Measurements from ENCODE around the gene HTATIP2.
"Not testable (repeated sequence)": the region's sequence is repeated elsewhere in the genome, so short reads cannot be mapped to it uniquely, and the experiment has no call there.

Gene HTATIP2

GRCh38 chr11:20372081-20372626 is 8.6 kb downstream of the HTATIP2 start:
- no peak for DNase-seq (ENCODE audit: low read depth in 2 of 2)

GRCh38 chr11:20373147-20373546 is 9.6 kb downstream of the HTATIP2 start:
- DNase-seq (ENCODE audit: low read depth in 2 of 2), result no peak

- DNase-seq (ENCODE audit: low read depth in 2 of 2), result no peak
Observed at GRCh38 chr11:20373568-20374209, 10.2 kb downstream of the HTATIP2 start.

- no peak for DNase-seq (ENCODE audit: low read depth in 2 of 2)
Observed at GRCh38 chr11:20374741-20375300, 11.3 kb downstream of the HTATIP2 start.

GRCh38 chr11:20376162-20376730 is 12.7 kb downstream of the HTATIP2 start:
- no peak for DNase-seq (ENCODE audit: low read depth in 2 of 2)

- not testable (repeated sequence) for DNase-seq (ENCODE audit: low read depth in 2 of 2)
Observed at GRCh38 chr11:20385996-20386395, 22.5 kb downstream of the HTATIP2 start.

- DNase-seq (ENCODE audit: low read depth in 2 of 2), result peak; percentile 96 to 97
Observed at GRCh38 chr11:20387261-20388095, 24.0 kb downstream of the HTATIP2 start, which contains the start of gene PRMT3. PRMT3 (plus strand) TSS chr11:20387716; CDS start chr11:20387747, 31 bp downstream.

GRCh38 chr11:20388096-20389055 is 24.9 kb downstream of the HTATIP2 start:
- no peak for DNase-seq (ENCODE audit: low read depth in 2 of 2)

GRCh38 chr11:20397281-20397680 is 33.8 kb downstream of the HTATIP2 start:
- no peak for DNase-seq (ENCODE audit: low read depth in 2 of 2)

GRCh38 chr11:20399498-20399897 is 36.0 kb downstream of the HTATIP2 start:
- DNase-seq (ENCODE audit: low read depth in 2 of 2), result no peak

GRCh38 chr11:20403059-20403458 is 39.5 kb downstream of the HTATIP2 start:
- DNase-seq (ENCODE audit: low read depth in 2 of 2), result no peak

- no peak for DNase-seq (ENCODE audit: low read depth in 2 of 2)
Observed at GRCh38 chr11:20406484-20406883, 43.0 kb downstream of the HTATIP2 start.

- no peak for DNase-seq (ENCODE audit: low read depth in 2 of 2)
Observed at GRCh38 chr11:20407344-20407743, 43.8 kb downstream of the HTATIP2 start.

- DNase-seq (ENCODE audit: low read depth in 2 of 2), result no peak
Observed at GRCh38 chr11:20415432-20415831, 51.9 kb downstream of the HTATIP2 start.

- no peak for DNase-seq (ENCODE audit: low read depth in 2 of 2)
Observed at GRCh38 chr11:20417771-20418170, 54.3 kb downstream of the HTATIP2 start.

- DNase-seq (ENCODE audit: low read depth in 2 of 2), result no peak
Observed at GRCh38 chr11:20421946-20422345, 58.4 kb downstream of the HTATIP2 start.

- no peak for DNase-seq (ENCODE audit: low read depth in 2 of 2)
Observed at GRCh38 chr11:20429216-20429615, 65.7 kb downstream of the HTATIP2 start.
